Neural cell (in vitro differentiated cells): ENCODE measurements around the gene RAD9A. TPM values are rescaled to one million over a fixed set of nuclear protein-coding genes. Genes with fewer than 3 reads are reported as not detected.

Experiments
- H2AFZ ChIP-seq: fragments of 200-600, 300-800 bp; sonication (generic), shearing (Covaris generic); 2 replicates; pipeline ENCODE4 v1.6.0; 2014; ENCODE audit warnings: low read depth, mild to moderate bottlenecking, antibody characterized with exemption, low read length, moderate library complexity
- H3F3A ChIP-seq: fragments of 200-600 bp; shearing (Covaris generic); 2 replicates; pipeline ENCODE4 v1.6.1; 2016; ENCODE audit warnings: mild to moderate bottlenecking, moderate library complexity, mixed read lengths, antibody characterized with exemption, low read length; ENCODE audit not compliant: insufficient read depth, poor library complexity, severe bottlenecking
- H3K27ac ChIP-seq: fragments of 200-600, 300-800 bp; sonication (generic), shearing (Covaris generic); 2 replicates; pipeline ENCODE4 v1.5.1; 2014; ENCODE audit warnings: mild to moderate bottlenecking, low read length, moderate library complexity
- H3K27me3 ChIP-seq: fragments of 300-800, 200-600 bp; sonication (generic), shearing (Covaris generic); 2 replicates; pipeline ENCODE4 v1.6.0; 2014; ENCODE audit warnings: mild to moderate bottlenecking, low read depth, low read length, moderate library complexity; ENCODE audit not compliant: insufficient read depth
- H3K36me3 ChIP-seq: fragments of 300-800, 200-600 bp; sonication (generic), shearing (Covaris generic); 2 replicates; pipeline ENCODE4 v1.5.1; 2014; ENCODE audit warnings: mild to moderate bottlenecking, antibody characterized with exemption, low read length, moderate library complexity; ENCODE audit not compliant: insufficient read depth
- H3K4me2 ChIP-seq: fragments of 300-800, 200-600 bp; sonication (generic), shearing (Covaris generic); 2 replicates; pipeline ENCODE4 v1.6.0; 2014; ENCODE audit warnings: mild to moderate bottlenecking, low read length
- H3K4me3 ChIP-seq: fragments of 300-800, 200-600 bp; sonication (generic), shearing (Covaris generic); 2 replicates; pipeline ENCODE4 v1.5.1; 2014; ENCODE audit warnings: mild to moderate bottlenecking, low read length, moderate library complexity
- H3K79me2 ChIP-seq: fragments of 200-600 bp; shearing (Covaris generic); replicated peaks from 2 replicates; pipeline ENCODE4 v1.6.0; 2014; ENCODE audit warnings: mild to moderate bottlenecking, low read length, moderate library complexity; ENCODE audit not compliant: insufficient read depth
- H3K9ac ChIP-seq: fragments of 300-800, 200-600 bp; sonication (generic), shearing (Covaris generic); 2 replicates; pipeline ENCODE4 v1.6.1; 2016; ENCODE audit warnings: mild to moderate bottlenecking, low read length, mixed read lengths
- H3K9me2 ChIP-seq: fragments of 200-600 bp; shearing (Covaris generic); 2 replicates; pipeline ENCODE4 v1.6.1; 2016; ENCODE audit warnings: mild to moderate bottlenecking, low read length, mixed read lengths; ENCODE audit not compliant: insufficient read depth
- H3K9me3 ChIP-seq: fragments of 200-600, 300-800 bp; sonication (generic), shearing (Covaris generic); 2 replicates; pipeline ENCODE4 v1.6.1; 2016; ENCODE audit warnings: mild to moderate bottlenecking, mixed run types, low read length, moderate library complexity, mixed read lengths
- H4K20me1 ChIP-seq: fragments of 200-600 bp; shearing (Covaris generic); 2 replicates; pipeline ENCODE4 v1.6.1; 2016; ENCODE audit warnings: mild to moderate bottlenecking, mixed run types; ENCODE audit not compliant: insufficient read depth
- EP300 ChIP-seq: fragments of 450-650 bp; conservative IDR thresholded peaks from 2 replicates; pipeline ENCODE4 v1.6.1; 2014; ENCODE audit warnings: antibody characterized with exemption, mild to moderate bottlenecking, moderate library complexity; ENCODE audit not compliant: poor library complexity, severe bottlenecking
- EZH2 ChIP-seq: fragments of 200-600, 300-800 bp; shearing (Covaris generic), sonication (generic); IDR thresholded peaks from 2 replicates; pipeline ENCODE4 v1.6.1; 2014; ENCODE audit warnings: antibody characterized with exemption, low read length, borderline replicate concordance, mild to moderate bottlenecking; ENCODE audit not compliant: insufficient read depth, poor library complexity, severe bottlenecking
- MXI1 ChIP-seq: fragments of 450-650 bp; conservative IDR thresholded peaks from 2 replicates; pipeline ENCODE4 v1.6.1; 2014; ENCODE audit warnings: antibody characterized with exemption, mild to moderate bottlenecking; ENCODE audit not compliant: poor library complexity, severe bottlenecking
- POLR2AphosphoS5 ChIP-seq: IDR thresholded peaks from 2 replicates; pipeline ENCODE4 v1.6.1; 2012
- RAD21 ChIP-seq: fragments of 450-650 bp; conservative IDR thresholded peaks from 2 replicates; pipeline ENCODE4 v1.6.1; 2014; ENCODE audit warnings: antibody characterized with exemption, mild to moderate bottlenecking, moderate library complexity
- SMC3 ChIP-seq: fragments of 450-650 bp; conservative IDR thresholded peaks from 2 replicates; pipeline ENCODE4 v1.6.1; 2014; ENCODE audit warnings: antibody characterized with exemption, mild to moderate bottlenecking, moderate library complexity; ENCODE audit not compliant: poor library complexity
- TAF1 ChIP-seq: IDR thresholded peaks from 2 replicates; pipeline ENCODE4 v1.6.1; 2012; ENCODE audit warnings: low read depth
- polyA plus RNA-seq: library from polyadenylated mRNA; depleted of rRNA; stranded (reverse); fragments of >200 nt; gene quantifications from 2 replicates; pipeline ENCODE4 v1.2.3, GENCODE V29; 2014
- TF ChIP-seq, protein P1 (sequence below): fragments of 450-650 bp; IDR thresholded peaks from 2 replicates; pipeline ENCODE4 v1.5.1; 2014; ENCODE audit warnings: antibody characterized with exemption, mild to moderate bottlenecking, moderate library complexity; ENCODE audit not compliant: poor library complexity, severe bottlenecking
- TF ChIP-seq, protein P2 (sequence below): IDR thresholded peaks from 2 replicates; pipeline ENCODE4 v1.6.1; 2012; ENCODE audit warnings: borderline replicate concordance

Gene RAD9A
- polyA plus RNA-seq, 1 donor from 2014 or later = 59.6 TPM

- H3K27ac ChIP-seq = no peak overlapping the region
- H2AFZ ChIP-seq = no peak overlapping the region
- H3K36me3 ChIP-seq = no peaks in the 10 kb centered on the region
- TF ChIP-seq, protein P1, sequence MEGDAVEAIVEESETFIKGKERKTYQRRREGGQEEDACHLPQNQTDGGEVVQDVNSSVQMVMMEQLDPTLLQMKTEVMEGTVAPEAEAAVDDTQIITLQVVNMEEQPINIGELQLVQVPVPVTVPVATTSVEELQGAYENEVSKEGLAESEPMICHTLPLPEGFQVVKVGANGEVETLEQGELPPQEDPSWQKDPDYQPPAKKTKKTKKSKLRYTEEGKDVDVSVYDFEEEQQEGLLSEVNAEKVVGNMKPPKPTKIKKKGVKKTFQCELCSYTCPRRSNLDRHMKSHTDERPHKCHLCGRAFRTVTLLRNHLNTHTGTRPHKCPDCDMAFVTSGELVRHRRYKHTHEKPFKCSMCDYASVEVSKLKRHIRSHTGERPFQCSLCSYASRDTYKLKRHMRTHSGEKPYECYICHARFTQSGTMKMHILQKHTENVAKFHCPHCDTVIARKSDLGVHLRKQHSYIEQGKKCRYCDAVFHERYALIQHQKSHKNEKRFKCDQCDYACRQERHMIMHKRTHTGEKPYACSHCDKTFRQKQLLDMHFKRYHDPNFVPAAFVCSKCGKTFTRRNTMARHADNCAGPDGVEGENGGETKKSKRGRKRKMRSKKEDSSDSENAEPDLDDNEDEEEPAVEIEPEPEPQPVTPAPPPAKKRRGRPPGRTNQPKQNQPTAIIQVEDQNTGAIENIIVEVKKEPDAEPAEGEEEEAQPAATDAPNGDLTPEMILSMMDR = no peak
- TF ChIP-seq EP300 = no peak
- no peak for TF ChIP-seq EZH2
- TF ChIP-seq, protein P2, sequence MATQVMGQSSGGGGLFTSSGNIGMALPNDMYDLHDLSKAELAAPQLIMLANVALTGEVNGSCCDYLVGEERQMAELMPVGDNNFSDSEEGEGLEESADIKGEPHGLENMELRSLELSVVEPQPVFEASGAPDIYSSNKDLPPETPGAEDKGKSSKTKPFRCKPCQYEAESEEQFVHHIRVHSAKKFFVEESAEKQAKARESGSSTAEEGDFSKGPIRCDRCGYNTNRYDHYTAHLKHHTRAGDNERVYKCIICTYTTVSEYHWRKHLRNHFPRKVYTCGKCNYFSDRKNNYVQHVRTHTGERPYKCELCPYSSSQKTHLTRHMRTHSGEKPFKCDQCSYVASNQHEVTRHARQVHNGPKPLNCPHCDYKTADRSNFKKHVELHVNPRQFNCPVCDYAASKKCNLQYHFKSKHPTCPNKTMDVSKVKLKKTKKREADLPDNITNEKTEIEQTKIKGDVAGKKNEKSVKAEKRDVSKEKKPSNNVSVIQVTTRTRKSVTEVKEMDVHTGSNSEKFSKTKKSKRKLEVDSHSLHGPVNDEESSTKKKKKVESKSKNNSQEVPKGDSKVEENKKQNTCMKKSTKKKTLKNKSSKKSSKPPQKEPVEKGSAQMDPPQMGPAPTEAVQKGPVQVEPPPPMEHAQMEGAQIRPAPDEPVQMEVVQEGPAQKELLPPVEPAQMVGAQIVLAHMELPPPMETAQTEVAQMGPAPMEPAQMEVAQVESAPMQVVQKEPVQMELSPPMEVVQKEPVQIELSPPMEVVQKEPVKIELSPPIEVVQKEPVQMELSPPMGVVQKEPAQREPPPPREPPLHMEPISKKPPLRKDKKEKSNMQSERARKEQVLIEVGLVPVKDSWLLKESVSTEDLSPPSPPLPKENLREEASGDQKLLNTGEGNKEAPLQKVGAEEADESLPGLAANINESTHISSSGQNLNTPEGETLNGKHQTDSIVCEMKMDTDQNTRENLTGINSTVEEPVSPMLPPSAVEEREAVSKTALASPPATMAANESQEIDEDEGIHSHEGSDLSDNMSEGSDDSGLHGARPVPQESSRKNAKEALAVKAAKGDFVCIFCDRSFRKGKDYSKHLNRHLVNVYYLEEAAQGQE = no peak
- no peak for TF ChIP-seq TAF1
- TF ChIP-seq SMC3 = no peak
- no peak for TF ChIP-seq MXI1
- no peak for TF ChIP-seq RAD21
- TF ChIP-seq POLR2AphosphoS5 = no peak
- no peak overlapping the region for H3K4me3 ChIP-seq
- no peaks in the 10 kb centered on the region for H3K27me3 ChIP-seq
- no peak overlapping the region for H3K4me2 ChIP-seq
- H4K20me1 ChIP-seq = no peaks in the 10 kb centered on the region
- H3K9ac ChIP-seq = no peak overlapping the region
- H3K79me2 ChIP-seq = no peaks in the 10 kb centered on the region
- no peaks in the 10 kb centered on the region for H3K9me3 ChIP-seq
- no peaks in the 10 kb centered on the region for H3F3A ChIP-seq
- no peaks in the 10 kb centered on the region for H3K9me2 ChIP-seq
Measured at GRCh38 chr11:67436459-67437081, 44.8 kb downstream of the RAD9A start.

GRCh38 chr11:67437082-67437808 lies 45.5 kb downstream of the RAD9A start, which contains the start of gene PTPRCAP:
PTPRCAP (minus strand) TSS chr11:67437682; CDS start chr11:67437619, 63 bp downstream.
- Histone ChIP-seq H3K9me3 (no peaks in the 10 kb centered on the region), H3K9ac (no peak within 1 kb of the TSS), H3F3A (no peaks in the 10 kb centered on the region), H2AFZ (no peak within 1 kb of the TSS), H4K20me1 (no peaks in the 10 kb centered on the region), H3K27ac (no peak within 1 kb of the TSS), H3K9me2 (no peaks in the 10 kb centered on the region), H3K4me3 (no peak within 1 kb of the TSS), H3K4me2 (no peak within 1 kb of the TSS), H3K79me2 (no peaks in the 10 kb centered on the region), H3K36me3 (no peaks in the 10 kb centered on the region), H3K27me3 (no peaks in the 10 kb centered on the region)
- TF ChIP-seq SMC3 (no peak), TAF1 (no peak), EP300 (no peak), MXI1 (no peak), POLR2AphosphoS5 (no peak), RAD21 (no peak), EZH2 (no peak)
- TF ChIP-seq, protein P2 = no peak
- TF ChIP-seq, protein P1 = no peak
